ENCODE measurements around the gene STOML1. TPM values are rescaled to one million over a fixed set of nuclear protein-coding genes. Genes with fewer than 3 reads are reported as not detected.
"Not testable (repeated sequence)": the region's sequence is repeated elsewhere in the genome, so short reads cannot be mapped to it uniquely, and the experiment has no call there.

Gene STOML1
- polyA plus RNA-seq, 2 of the 4 experiments (the other 2 are of a cell fraction): 4.3 to 4.9 TPM

DNA sequence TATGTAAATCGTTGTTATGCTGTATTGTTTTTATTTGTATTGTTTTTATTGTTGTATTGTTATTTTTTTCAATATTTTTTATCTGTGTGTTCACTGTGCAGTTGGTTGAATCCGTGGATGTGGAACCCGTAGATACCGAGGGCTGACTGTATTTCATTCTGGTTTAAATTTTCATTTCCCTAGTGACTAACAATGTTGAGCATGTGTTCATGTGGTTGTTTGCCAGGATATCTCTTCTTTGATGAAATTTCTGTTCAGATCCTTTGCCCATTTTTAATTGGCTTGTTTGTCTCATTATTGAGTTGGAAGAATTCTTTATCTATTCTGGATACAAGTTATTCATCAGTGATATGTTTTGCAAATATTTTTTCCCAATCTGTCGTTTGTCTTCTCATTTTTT, 29.7 kb downstream of the STOML1 start:
- WGBS (ENCODE audit: missing lambda C conversion rate): 50% methylated on average over 5 of the region's 5 CpGs
- Histone ChIP-seq H3K4me2 (no peak overlapping the region), H3K4me3 (no peak overlapping the region), H3K4me1 (peaks cover 3% of the 10 kb centered on the region; the same call in 1 of the 3 replicates), H3K27ac (no peak overlapping the region), H3K9me3 (no peaks in the 10 kb centered on the region)
- ATAC-seq: no peak
- no peak for FAIRE-seq
- CTCF ChIA-PET: interaction anchor here (2.3 to 6.5 kb wide), 3 partner anchors 10 to 12 kb away, joined by 12 to 64 read pairs (median 20); no protein-coding TSS in a partner anchor
- no peak for TF ChIP-seq NPAS2 (CRISPR knock-in tag; IDR thresholded peaks at IDR 0.05; ENCODE audit: borderline replicate concordance)
- TF ChIP-seq JUN (IDR thresholded peaks at IDR 0.05): no peak
- TF ChIP-seq KDM1A (IDR thresholded peaks at IDR 0.05; ENCODE audit: low read depth): no peak
- TF ChIP-seq ZC3H11A (IDR thresholded peaks at IDR 0.05): no peak
- TF ChIP-seq BCL3 (IDR thresholded peaks at IDR 0.05): no peak
- no peak for TF ChIP-seq POLR2A (IDR thresholded peaks at IDR 0.05; ENCODE audit: low read length)
- no peak for TF ChIP-seq POLR2AphosphoS2 (conservative IDR thresholded peaks at IDR 0.05; ENCODE audit: low read length)
- no peak for TF ChIP-seq EHF (CRISPR knock-in tag; IDR thresholded peaks at IDR 0.05)
- no peak for TF ChIP-seq ATOH8 (CRISPR knock-in tag; IDR thresholded peaks at IDR 0.05; ENCODE audit: low read depth)
- TF ChIP-seq, protein P1, sequence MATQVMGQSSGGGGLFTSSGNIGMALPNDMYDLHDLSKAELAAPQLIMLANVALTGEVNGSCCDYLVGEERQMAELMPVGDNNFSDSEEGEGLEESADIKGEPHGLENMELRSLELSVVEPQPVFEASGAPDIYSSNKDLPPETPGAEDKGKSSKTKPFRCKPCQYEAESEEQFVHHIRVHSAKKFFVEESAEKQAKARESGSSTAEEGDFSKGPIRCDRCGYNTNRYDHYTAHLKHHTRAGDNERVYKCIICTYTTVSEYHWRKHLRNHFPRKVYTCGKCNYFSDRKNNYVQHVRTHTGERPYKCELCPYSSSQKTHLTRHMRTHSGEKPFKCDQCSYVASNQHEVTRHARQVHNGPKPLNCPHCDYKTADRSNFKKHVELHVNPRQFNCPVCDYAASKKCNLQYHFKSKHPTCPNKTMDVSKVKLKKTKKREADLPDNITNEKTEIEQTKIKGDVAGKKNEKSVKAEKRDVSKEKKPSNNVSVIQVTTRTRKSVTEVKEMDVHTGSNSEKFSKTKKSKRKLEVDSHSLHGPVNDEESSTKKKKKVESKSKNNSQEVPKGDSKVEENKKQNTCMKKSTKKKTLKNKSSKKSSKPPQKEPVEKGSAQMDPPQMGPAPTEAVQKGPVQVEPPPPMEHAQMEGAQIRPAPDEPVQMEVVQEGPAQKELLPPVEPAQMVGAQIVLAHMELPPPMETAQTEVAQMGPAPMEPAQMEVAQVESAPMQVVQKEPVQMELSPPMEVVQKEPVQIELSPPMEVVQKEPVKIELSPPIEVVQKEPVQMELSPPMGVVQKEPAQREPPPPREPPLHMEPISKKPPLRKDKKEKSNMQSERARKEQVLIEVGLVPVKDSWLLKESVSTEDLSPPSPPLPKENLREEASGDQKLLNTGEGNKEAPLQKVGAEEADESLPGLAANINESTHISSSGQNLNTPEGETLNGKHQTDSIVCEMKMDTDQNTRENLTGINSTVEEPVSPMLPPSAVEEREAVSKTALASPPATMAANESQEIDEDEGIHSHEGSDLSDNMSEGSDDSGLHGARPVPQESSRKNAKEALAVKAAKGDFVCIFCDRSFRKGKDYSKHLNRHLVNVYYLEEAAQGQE (IDR thresholded peaks at IDR 0.05): no peak
- no peak for TF ChIP-seq EHMT2 (IDR thresholded peaks at IDR 0.05; ENCODE audit: low read depth)
- TF ChIP-seq KDM5A (IDR thresholded peaks at IDR 0.05): no peak
- TF ChIP-seq, protein P2, sequence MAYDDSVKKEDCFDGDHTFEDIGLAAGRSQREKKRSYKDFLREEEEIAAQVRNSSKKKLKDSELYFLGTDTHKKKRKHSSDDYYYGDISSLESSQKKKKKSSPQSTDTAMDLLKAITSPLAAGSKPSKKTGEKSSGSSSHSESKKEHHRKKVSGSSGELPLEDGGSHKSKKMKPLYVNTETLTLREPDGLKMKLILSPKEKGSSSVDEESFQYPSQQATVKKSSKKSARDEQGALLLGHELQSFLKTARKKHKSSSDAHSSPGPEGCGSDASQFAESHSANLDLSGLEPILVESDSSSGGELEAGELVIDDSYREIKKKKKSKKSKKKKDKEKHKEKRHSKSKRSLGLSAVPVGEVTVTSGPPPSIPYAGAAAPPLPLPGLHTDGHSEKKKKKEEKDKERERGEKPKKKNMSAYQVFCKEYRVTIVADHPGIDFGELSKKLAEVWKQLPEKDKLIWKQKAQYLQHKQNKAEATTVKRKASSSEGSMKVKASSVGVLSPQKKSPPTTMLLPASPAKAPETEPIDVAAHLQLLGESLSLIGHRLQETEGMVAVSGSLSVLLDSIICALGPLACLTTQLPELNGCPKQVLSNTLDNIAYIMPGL (CRISPR knock-in tag; IDR thresholded peaks at IDR 0.05; ENCODE audit: borderline replicate concordance): no peak
- TF ChIP-seq PBX3 (IDR thresholded peaks at IDR 0.05): no peak
- TF ChIP-seq HDAC2 (IDR thresholded peaks at IDR 0.05): no peak
- no peak for TF ChIP-seq SREBF2 (IDR thresholded peaks at IDR 0.05)
- no peak for TF ChIP-seq GATA3 (IDR thresholded peaks at IDR 0.05; ENCODE audit: borderline replicate concordance)
- TF ChIP-seq CEBPB (IDR thresholded peaks at IDR 0.05): no peak
- TF ChIP-seq HEYL (CRISPR knock-in tag; IDR thresholded peaks at IDR 0.05): no peak
- no peak for DNase-seq (ENCODE audit: low read depth in 1 of 2, low spot score in 1 of 2)
- POLR2A ChIA-PET: no interaction called here

GRCh38 chr15:73960472-73961070, 31.5 kb downstream of the STOML1 start:
- H3K9me3 ChIP-seq; H3K4me2 ChIP-seq; H3K4me3 ChIP-seq; H3K27ac ChIP-seq; FAIRE-seq; ATAC-seq; POLR2A ChIA-PET; DNase-seq (ENCODE audit: low read depth in 1 of 2, low spot score in 1 of 2): not testable (repeated sequence)
- CTCF ChIA-PET: interaction anchor here (0.6 to 2.3 kb wide), 3 partner anchors 9 to 12 kb away, joined by 4 to 12 read pairs (median 10); no protein-coding TSS in a partner anchor
- WGBS (ENCODE audit: missing lambda C conversion rate): 90% methylated on average over 7 of the region's 7 CpGs
- H3K4me1 ChIP-seq: peaks cover 15% of the 10 kb centered on the region
